HEK293 (cell line): ENCODE measurements around the gene PCDH19.
"Not testable (repeated sequence)": the region's sequence is repeated elsewhere in the genome, so short reads cannot be mapped to it uniquely, and the experiment has no call there.

Experiments
- CTCF ChIA-PET: fragments of 350-600 bp; formaldehyde crosslinking; extraction: SDS; loops from one replicate; lab custom pipeline; 2021; ENCODE audit warnings: antibody characterized with exemption; lab: Yijun Ruan, JAX
- POLR2A ChIA-PET: fragments of 300-600 bp; formaldehyde crosslinking; extraction: SDS; loops from one replicate; lab custom pipeline; 2020; ENCODE audit warnings: antibody characterized with exemption, inconsistent platforms; lab: Yijun Ruan, JAX
- H3K27ac ChIP-seq: fragments of 200-500 bp; sonication (Bioruptor generic); 2 replicates; pipeline ENCODE4 v1.5.1; 2014; ENCODE audit warnings: low read depth, low read length, control low read depth, inconsistent platforms; ENCODE audit errors: extremely low read depth
- H3K36me3 ChIP-seq, 2 experiments: fragments of 200-500 bp in 1 of 2; sonication (Bioruptor generic) in 1 of 2; 1 replicate in 1 of 2; 2 replicates in 1 of 2; pipeline ENCODE4 v1.5.1; 2014 to 2017; ENCODE audit warnings: inconsistent platforms in 2 of 2, low read length in 2 of 2; ENCODE audit not compliant: control insufficient read depth in 2 of 2, insufficient read depth in 1 of 2
- H3K4me1 ChIP-seq: fragments of 200-500 bp; sonication (Bioruptor generic); 2 replicates; pipeline ENCODE4 v1.5.1; 2014; ENCODE audit warnings: mild to moderate bottlenecking, low read length, inconsistent platforms; ENCODE audit not compliant: control insufficient read depth, insufficient read depth
- H3K4me3 ChIP-seq: 2 replicates; pipeline ENCODE4 v1.5.1; 2011; ENCODE audit warnings: low read depth, mild to moderate bottlenecking, control low read depth, low read length, moderate library complexity
- H3K9me3 ChIP-seq: fragments of 200-500 bp; sonication (Bioruptor generic); 2 replicates; pipeline ENCODE4 v1.5.1; 2014; ENCODE audit warnings: low read depth, low read length, inconsistent platforms; ENCODE audit not compliant: control insufficient read depth, insufficient read depth
- EGR2 ChIP-seq: fragments of 450-650 bp; formaldehyde crosslinking; IDR thresholded peaks from 2 replicates; pipeline ENCODE4 v1.5.1; 2016; ENCODE audit warnings: low read depth, missing biosample characterization, missing genetic modification characterization
- GLI4 ChIP-seq: fragments of 450-650 bp; formaldehyde crosslinking; IDR thresholded peaks from 2 replicates; pipeline ENCODE4 v1.5.1; 2016; ENCODE audit warnings: missing biosample characterization, missing genetic modification characterization
- HOXA7 ChIP-seq: sonication (generic); formaldehyde crosslinking; IDR thresholded peaks from 2 replicates; pipeline ENCODE4 v1.8.1; 2022; ENCODE audit warnings: missing genetic modification reagents, borderline replicate concordance
- WT1 ChIP-seq: fragments of 450-650 bp; formaldehyde crosslinking; IDR thresholded peaks from 2 replicates; pipeline ENCODE4 v1.5.1; 2016; ENCODE audit warnings: missing biosample characterization, missing genetic modification characterization
- ZFHX2 ChIP-seq: fragments of 450-650 bp; formaldehyde crosslinking; conservative IDR thresholded peaks from 2 replicates; pipeline ENCODE4 v1.5.1; 2016; ENCODE audit warnings: missing biosample characterization, missing genetic modification characterization
- ZIC2 ChIP-seq: fragments of 450-650 bp; formaldehyde crosslinking; IDR thresholded peaks from 2 replicates; pipeline ENCODE4 v1.5.1; 2016; ENCODE audit warnings: missing biosample characterization, missing genetic modification characterization
- ZNF19 ChIP-seq: fragments of 450-650 bp; formaldehyde crosslinking; IDR thresholded peaks from 2 replicates; pipeline ENCODE4; 2016; ENCODE audit warnings: missing biosample characterization, missing genetic modification characterization, low read depth
- ZNF266 ChIP-seq: fragments of 450-650 bp; formaldehyde crosslinking; IDR thresholded peaks from 2 replicates; pipeline ENCODE4 v1.5.1; 2016; ENCODE audit warnings: missing biosample characterization, missing genetic modification characterization, low read depth
- ZNF391 ChIP-seq: fragments of 450-650 bp; formaldehyde crosslinking; IDR thresholded peaks from 2 replicates; pipeline ENCODE4 v1.5.1; 2016; ENCODE audit warnings: low read depth, missing biosample characterization, missing genetic modification characterization, borderline replicate concordance
- ZNF48 ChIP-seq: fragments of 450-650 bp; formaldehyde crosslinking; IDR thresholded peaks from 2 replicates; pipeline ENCODE4 v1.5.1; 2016; ENCODE audit warnings: missing biosample characterization, missing genetic modification characterization
- ZNF544 ChIP-seq: fragments of 450-650 bp; formaldehyde crosslinking; IDR thresholded peaks from 2 replicates; pipeline ENCODE4 v1.5.0; 2017; ENCODE audit warnings: missing biosample characterization, missing genetic modification characterization
- ZNF76 ChIP-seq: fragments of 450-650 bp; formaldehyde crosslinking; IDR thresholded peaks from 2 replicates; pipeline ENCODE4; 2016; ENCODE audit warnings: low read depth, missing biosample characterization, missing genetic modification characterization, borderline replicate concordance
- ZNF776 ChIP-seq: fragments of 450-650 bp; formaldehyde crosslinking; IDR thresholded peaks from 2 replicates; pipeline ENCODE4 v1.5.0; 2017; ENCODE audit warnings: missing biosample characterization, missing genetic modification characterization, borderline replicate concordance
- ZNF777 ChIP-seq: fragments of 450-650 bp; formaldehyde crosslinking; IDR thresholded peaks from 2 replicates; pipeline ENCODE4 v1.5.1; 2017; ENCODE audit warnings: missing biosample characterization, missing genetic modification characterization, borderline replicate concordance
- ZNF792 ChIP-seq: fragments of 450-650 bp; formaldehyde crosslinking; IDR thresholded peaks from 2 replicates; pipeline ENCODE4 v1.5.1; 2016; ENCODE audit warnings: missing biosample characterization, missing genetic modification characterization
- TF ChIP-seq, protein P1 (sequence below): fragments of 450-650 bp; formaldehyde crosslinking; IDR thresholded peaks from 2 replicates; pipeline ENCODE4 v1.5.1; 2016; ENCODE audit warnings: missing biosample characterization, missing genetic modification characterization
- TF ChIP-seq, protein P2 (sequence below): fragments of 450-650 bp; IDR thresholded peaks from 2 replicates; pipeline ENCODE4 v1.5.1; 2018; ENCODE audit warnings: missing biosample characterization, mild to moderate bottlenecking, missing genetic modification characterization
- TF ChIP-seq, protein P3 (sequence below): fragments of 450-650 bp; formaldehyde crosslinking; IDR thresholded peaks from 2 replicates; pipeline ENCODE4 v1.5.1; 2017; ENCODE audit warnings: missing biosample characterization, missing genetic modification characterization
- TF ChIP-seq, protein P4 (sequence below): sonication (generic); formaldehyde crosslinking; IDR thresholded peaks from 2 replicates; pipeline ENCODE4 v1.8.1; 2022; ENCODE audit warnings: mild to moderate bottlenecking, moderate library complexity, missing genetic modification reagents
- TF ChIP-seq, protein P5 (sequence below): fragments of 450-650 bp; formaldehyde crosslinking; conservative IDR thresholded peaks from 2 replicates; pipeline ENCODE4 v1.5.1; 2016; ENCODE audit warnings: low read depth, missing biosample characterization, missing genetic modification characterization

PCDH19 gene

DNA sequence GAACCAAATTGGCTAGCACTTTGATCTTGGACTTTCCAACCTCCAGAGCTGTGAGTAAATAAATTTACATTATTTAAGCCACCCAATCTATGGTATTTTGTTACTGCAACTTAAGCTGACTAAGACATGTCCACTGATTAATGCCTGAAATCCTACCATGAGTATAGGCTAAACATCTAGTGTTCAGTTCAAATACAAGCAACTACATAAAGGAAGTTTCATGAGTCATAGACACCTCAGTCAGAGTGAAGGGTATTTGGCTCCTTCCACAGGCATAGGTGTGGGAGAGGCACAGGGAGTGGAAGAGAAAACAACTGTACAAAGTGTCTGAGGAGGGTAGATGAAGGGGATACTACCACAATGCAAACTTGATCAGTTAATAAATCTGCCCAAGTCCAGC, 35.5 kb upstream of the PCDH19 start (continued):
- TF ChIP-seq, protein P1, sequence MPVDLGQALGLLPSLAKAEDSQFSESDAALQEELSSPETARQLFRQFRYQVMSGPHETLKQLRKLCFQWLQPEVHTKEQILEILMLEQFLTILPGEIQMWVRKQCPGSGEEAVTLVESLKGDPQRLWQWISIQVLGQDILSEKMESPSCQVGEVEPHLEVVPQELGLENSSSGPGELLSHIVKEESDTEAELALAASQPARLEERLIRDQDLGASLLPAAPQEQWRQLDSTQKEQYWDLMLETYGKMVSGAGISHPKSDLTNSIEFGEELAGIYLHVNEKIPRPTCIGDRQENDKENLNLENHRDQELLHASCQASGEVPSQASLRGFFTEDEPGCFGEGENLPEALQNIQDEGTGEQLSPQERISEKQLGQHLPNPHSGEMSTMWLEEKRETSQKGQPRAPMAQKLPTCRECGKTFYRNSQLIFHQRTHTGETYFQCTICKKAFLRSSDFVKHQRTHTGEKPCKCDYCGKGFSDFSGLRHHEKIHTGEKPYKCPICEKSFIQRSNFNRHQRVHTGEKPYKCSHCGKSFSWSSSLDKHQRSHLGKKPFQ (tag by site-specific recombination) = no peak
- no peak for TF ChIP-seq EGR2 (tag by site-specific recombination)

DNA sequence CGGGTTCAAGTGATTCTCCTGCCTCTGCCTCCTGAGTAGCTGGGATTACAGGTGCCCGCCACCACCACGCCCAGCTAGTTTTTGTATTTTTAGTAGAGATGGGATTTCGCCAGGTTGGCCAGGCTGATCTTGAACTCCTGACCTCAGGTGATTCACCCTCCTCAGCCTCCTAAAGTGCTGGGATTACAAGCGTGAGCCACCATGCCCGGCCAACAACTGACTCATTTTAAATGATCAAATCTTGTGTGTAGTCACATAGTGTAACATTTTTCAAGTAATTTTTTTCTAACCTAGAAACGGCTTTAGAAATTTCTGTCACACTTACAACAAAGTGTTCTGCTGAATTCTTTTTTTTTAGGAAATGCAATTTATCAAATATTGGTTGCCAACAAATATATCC, 31.2 kb upstream of the PCDH19 start:
- H3K27ac ChIP-seq, H3K9me3 ChIP-seq, POLR2A ChIA-PET, H3K36me3 ChIP-seq, CTCF ChIA-PET, H3K4me1 ChIP-seq, H3K4me3 ChIP-seq: not testable (repeated sequence)

DNA sequence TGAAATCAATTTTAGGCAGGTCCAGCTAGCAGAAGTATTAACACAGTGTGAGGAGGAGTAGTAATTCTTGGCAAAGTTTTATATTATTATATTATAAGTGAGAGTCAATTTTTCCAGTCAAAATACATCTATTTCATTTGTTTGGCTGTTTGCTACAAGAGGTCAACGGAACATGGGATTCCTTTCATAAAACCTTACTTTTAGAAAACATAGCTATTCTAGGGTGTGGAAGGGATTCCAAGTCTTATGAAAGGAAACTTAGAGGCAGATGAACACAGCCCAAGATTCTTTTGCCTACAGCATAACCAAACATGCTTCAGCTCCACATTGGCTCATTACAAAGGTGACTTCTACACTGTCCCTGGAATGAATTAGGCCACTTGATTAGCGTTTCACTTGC, 29.9 kb upstream of the PCDH19 start:
- no peak overlapping the region for H3K27ac ChIP-seq
- no peaks in the 10 kb centered on the region for H3K4me1 ChIP-seq
- no peaks in the 10 kb centered on the region for H3K9me3 ChIP-seq
- POLR2A ChIA-PET = no interaction called here
- CTCF ChIA-PET = interaction anchor here (1.4 kb wide), 1 partner anchor 8 kb away, joined by 3 read pairs; no protein-coding TSS in a partner anchor
- H3K4me3 ChIP-seq = no peak overlapping the region
- no peaks in the 10 kb centered on the region for H3K36me3 ChIP-seq
- TF ChIP-seq ZNF391 (tag by site-specific recombination) (no peak), ZNF777 (tag by site-specific recombination) (no peak), GLI4 (no peak), ZNF76 (tag by site-specific recombination) (no peak), HOXA7 (CRISPR knock-in tag) (no peak), WT1 (no peak), ZNF48 (tag by site-specific recombination) (no peak), ZIC2 (tag by site-specific recombination) (no peak), ZNF544 (no peak), ZNF792 (no peak), ZNF776 (tag by site-specific recombination) (no peak), ZNF19 (tag by site-specific recombination) (no peak), ZFHX2 (tag by site-specific recombination) (no peak), ZNF266 (tag by site-specific recombination) (no peak)
- TF ChIP-seq, protein P2, sequence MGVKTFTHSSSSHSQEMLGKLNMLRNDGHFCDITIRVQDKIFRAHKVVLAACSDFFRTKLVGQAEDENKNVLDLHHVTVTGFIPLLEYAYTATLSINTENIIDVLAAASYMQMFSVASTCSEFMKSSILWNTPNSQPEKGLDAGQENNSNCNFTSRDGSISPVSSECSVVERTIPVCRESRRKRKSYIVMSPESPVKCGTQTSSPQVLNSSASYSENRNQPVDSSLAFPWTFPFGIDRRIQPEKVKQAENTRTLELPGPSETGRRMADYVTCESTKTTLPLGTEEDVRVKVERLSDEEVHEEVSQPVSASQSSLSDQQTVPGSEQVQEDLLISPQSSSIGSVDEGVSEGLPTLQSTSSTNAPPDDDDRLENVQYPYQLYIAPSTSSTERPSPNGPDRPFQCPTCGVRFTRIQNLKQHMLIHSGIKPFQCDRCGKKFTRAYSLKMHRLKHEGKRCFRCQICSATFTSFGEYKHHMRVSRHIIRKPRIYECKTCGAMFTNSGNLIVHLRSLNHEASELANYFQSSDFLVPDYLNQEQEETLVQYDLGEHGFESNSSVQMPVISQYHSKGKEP (tag by site-specific recombination) = no peak
- TF ChIP-seq, protein P3, sequence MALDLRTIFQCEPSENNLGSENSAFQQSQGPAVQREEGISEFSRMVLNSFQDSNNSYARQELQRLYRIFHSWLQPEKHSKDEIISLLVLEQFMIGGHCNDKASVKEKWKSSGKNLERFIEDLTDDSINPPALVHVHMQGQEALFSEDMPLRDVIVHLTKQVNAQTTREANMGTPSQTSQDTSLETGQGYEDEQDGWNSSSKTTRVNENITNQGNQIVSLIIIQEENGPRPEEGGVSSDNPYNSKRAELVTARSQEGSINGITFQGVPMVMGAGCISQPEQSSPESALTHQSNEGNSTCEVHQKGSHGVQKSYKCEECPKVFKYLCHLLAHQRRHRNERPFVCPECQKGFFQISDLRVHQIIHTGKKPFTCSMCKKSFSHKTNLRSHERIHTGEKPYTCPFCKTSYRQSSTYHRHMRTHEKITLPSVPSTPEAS = no peak
- TF ChIP-seq, protein P4, sequence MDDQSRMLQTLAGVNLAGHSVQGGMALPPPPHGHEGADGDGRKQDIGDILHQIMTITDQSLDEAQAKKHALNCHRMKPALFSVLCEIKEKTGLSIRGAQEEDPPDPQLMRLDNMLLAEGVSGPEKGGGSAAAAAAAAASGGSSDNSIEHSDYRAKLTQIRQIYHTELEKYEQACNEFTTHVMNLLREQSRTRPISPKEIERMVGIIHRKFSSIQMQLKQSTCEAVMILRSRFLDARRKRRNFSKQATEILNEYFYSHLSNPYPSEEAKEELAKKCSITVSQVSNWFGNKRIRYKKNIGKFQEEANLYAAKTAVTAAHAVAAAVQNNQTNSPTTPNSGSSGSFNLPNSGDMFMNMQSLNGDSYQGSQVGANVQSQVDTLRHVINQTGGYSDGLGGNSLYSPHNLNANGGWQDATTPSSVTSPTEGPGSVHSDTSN = no peak
- TF ChIP-seq, protein P5, sequence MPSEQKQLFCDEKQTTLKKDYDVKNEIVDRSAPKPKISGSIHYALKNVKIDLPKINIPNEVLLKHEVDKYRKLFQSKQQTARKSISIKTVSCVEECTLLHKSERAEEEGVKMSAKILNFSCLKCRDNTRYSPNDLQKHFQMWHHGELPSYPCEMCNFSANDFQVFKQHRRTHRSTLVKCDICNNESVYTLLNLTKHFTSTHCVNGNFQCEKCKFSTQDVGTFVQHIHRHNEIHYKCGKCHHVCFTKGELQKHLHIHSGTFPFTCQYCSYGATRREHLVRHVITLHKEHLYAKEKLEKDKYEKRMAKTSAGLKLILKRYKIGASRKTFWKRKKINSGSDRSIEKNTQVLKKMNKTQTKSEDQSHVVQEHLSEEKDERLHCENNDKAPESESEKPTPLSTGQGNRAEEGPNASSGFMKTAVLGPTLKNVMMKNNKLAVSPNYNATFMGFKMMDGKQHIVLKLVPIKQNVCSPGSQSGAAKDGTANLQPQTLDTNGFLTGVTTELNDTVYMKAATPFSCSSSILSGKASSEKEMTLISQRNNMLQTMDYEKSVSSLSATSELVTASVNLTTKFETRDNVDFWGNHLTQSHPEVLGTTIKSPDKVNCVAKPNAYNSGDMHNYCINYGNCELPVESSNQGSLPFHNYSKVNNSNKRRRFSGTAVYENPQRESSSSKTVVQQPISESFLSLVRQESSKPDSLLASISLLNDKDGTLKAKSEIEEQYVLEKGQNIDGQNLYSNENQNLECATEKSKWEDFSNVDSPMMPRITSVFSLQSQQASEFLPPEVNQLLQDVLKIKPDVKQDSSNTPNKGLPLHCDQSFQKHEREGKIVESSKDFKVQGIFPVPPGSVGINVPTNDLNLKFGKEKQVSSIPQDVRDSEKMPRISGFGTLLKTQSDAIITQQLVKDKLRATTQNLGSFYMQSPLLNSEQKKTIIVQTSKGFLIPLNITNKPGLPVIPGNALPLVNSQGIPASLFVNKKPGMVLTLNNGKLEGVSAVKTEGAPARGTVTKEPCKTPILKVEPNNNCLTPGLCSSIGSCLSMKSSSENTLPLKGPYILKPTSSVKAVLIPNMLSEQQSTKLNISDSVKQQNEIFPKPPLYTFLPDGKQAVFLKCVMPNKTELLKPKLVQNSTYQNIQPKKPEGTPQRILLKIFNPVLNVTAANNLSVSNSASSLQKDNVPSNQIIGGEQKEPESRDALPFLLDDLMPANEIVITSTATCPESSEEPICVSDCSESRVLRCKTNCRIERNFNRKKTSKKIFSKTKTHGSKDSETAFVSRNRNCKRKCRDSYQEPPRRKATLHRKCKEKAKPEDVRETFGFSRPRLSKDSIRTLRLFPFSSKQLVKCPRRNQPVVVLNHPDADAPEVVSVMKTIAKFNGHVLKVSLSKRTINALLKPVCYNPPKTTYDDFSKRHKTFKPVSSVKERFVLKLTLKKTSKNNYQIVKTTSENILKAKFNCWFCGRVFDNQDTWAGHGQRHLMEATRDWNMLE (tag by site-specific recombination) = no peak
